ENCODE measurements around the gene NUAK1. TPM values are rescaled to one million over a fixed set of nuclear protein-coding genes. Genes with fewer than 3 reads are reported as not detected.

Gene NUAK1
- total RNA-seq, 1 experiment from 2014 or later = 2.6 TPM

- CTCF ChIA-PET = interaction anchor here (0.8 kb wide), 1 partner anchor 11 kb away, joined by 3 read pairs; no protein-coding TSS in a partner anchor
- Mint-ChIP-seq H3K9me3 (ENCODE audit: unreplicated experiment) (no peaks in the 10 kb centered on the region), H3K36me3 (ENCODE audit: insufficient read depth, unreplicated experiment) (peaks cover 9% of the 10 kb centered on the region), H3K4me1 (ENCODE audit: insufficient read depth, unreplicated experiment) (no peaks in the 10 kb centered on the region), H3K27ac (ENCODE audit: low read depth, unreplicated experiment) (no peak overlapping the region), H3K27me3 (ENCODE audit: insufficient read depth, unreplicated experiment) (no peaks in the 10 kb centered on the region), H3K4me3 (ENCODE audit: unreplicated experiment) (no peak overlapping the region)
- intact Hi-C loops (cut with micrococcal nuclease) = no loop called here
- TF ChIP-seq CTCF (IDR thresholded peaks at IDR 0.05; ENCODE audit: unreplicated experiment) = no peak
- no TSS peak for BruUV-seq (replicated peaks)
- POLR2A ChIA-PET = interaction anchor here (1.0 kb wide), 1 partner anchor 9 kb away, joined by 3 read pairs; no protein-coding TSS in a partner anchor
- DNase-seq (ENCODE audit: unreplicated experiment) = no peak
Observed at GRCh38 chr12:106063826-106064720, 74.7 kb downstream of the NUAK1 start.

GRCh38 chr12:106062693-106063092 lies 76.1 kb downstream of the NUAK1 start:
- Mint-ChIP-seq H3K27ac (ENCODE audit: low read depth, unreplicated experiment) (no peak overlapping the region), H3K4me1 (ENCODE audit: insufficient read depth, unreplicated experiment) (peaks cover 5% of the 10 kb centered on the region), H3K27me3 (ENCODE audit: insufficient read depth, unreplicated experiment) (no peaks in the 10 kb centered on the region), H3K36me3 (ENCODE audit: insufficient read depth, unreplicated experiment) (peaks cover 13% of the 10 kb centered on the region), H3K9me3 (ENCODE audit: unreplicated experiment) (no peaks in the 10 kb centered on the region), H3K4me3 (ENCODE audit: unreplicated experiment) (no peak overlapping the region)
- no peak for DNase-seq (ENCODE audit: unreplicated experiment)
- no peak for TF ChIP-seq CTCF (IDR thresholded peaks at IDR 0.05; ENCODE audit: unreplicated experiment)
- ChIA-PET POLR2A (interaction anchor here (1.0 kb wide), 1 partner anchor 8 kb away, joined by 3 read pairs; no protein-coding TSS in a partner anchor), CTCF (no interaction called here)
- intact Hi-C loops (cut with micrococcal nuclease) = no loop called here
- no TSS peak for BruUV-seq (replicated peaks)

- intact Hi-C loops (cut with micrococcal nuclease) = no loop called here
- Mint-ChIP-seq H3K27ac (ENCODE audit: low read depth, unreplicated experiment) (no peak overlapping the region), H3K9me3 (ENCODE audit: unreplicated experiment) (peaks cover 15% of the 10 kb centered on the region), H3K4me1 (ENCODE audit: insufficient read depth, unreplicated experiment) (peaks cover 5% of the 10 kb centered on the region), H3K27me3 (ENCODE audit: insufficient read depth, unreplicated experiment) (no peaks in the 10 kb centered on the region), H3K36me3 (ENCODE audit: insufficient read depth, unreplicated experiment) (peaks cover 5% of the 10 kb centered on the region), H3K4me3 (ENCODE audit: unreplicated experiment) (no peak overlapping the region)
- ChIA-PET POLR2A (interaction anchor here (0.6 to 1.6 kb wide), 5 partner anchors 49 to 824 kb away, joined by 3 to 7 read pairs (median 3); no protein-coding TSS in a partner anchor), CTCF (interaction anchor here (0.6 to 1.0 kb wide), 4 partner anchors 29 to 127 kb away, joined by 3 to 4 read pairs (median 4); no protein-coding TSS in a partner anchor)
- no peak for TF ChIP-seq CTCF (IDR thresholded peaks at IDR 0.05; ENCODE audit: unreplicated experiment)
- BruUV-seq (replicated peaks) = no TSS peak
- DNase-seq (ENCODE audit: unreplicated experiment) = no peak
Observed at GRCh38 chr12:106058256-106059182, 80.2 kb downstream of the NUAK1 start.
